ENCODE measurements around the gene WWP2. TPM values are rescaled to one million over a fixed set of nuclear protein-coding genes. Genes with fewer than 3 reads are reported as not detected.

Gene WWP2
- polyA plus RNA-seq, 4 donors: 32.4 to 44.6 (median 35.4) TPM

GRCh38 chr16:69881141-69881540, 119.0 kb downstream of the WWP2 start:
- Histone ChIP-seq H3K4me1 (ENCODE audit: control insufficient read depth in 3 of 3, insufficient read depth in 2 of 3, low read depth in 1 of 3, low read length in 2 of 3) (no peaks in the 10 kb centered on the region), H3K27ac (ENCODE audit: low read depth in 1 of 3, low read length in 2 of 3) (no peak overlapping the region), H3K9me3 (ENCODE audit: control insufficient read depth in 2 of 2, insufficient read depth in 1 of 2, low read depth in 1 of 2, low read length in 1 of 2) (peaks cover 0 to 21% of the 10 kb centered on the region in 2 donors), H3K27me3 (ENCODE audit: control insufficient read depth in 3 of 3, insufficient read depth in 3 of 3, low read length in 3 of 3) (no peaks in the 10 kb centered on the region), H3K4me3 (ENCODE audit: low read depth in 1 of 3, low read length in 3 of 3) (no peak overlapping the region), H3K36me3 (ENCODE audit: control insufficient read depth in 3 of 3, insufficient read depth in 2 of 3, low read depth in 1 of 3, low read length in 3 of 3) (peaks cover 0 to 43% (median 10%) of the 10 kb centered on the region in 3 donors)
- 93 to 100% (median 98%) methylated on average over 4 of the region's 4 CpGs for WGBS, 3 donors
- no peak for DNase-seq
- no peak for FAIRE-seq

- no peaks in the 10 kb centered on the region for H3K4me1 ChIP-seq (ENCODE audit: control insufficient read depth in 3 of 3, insufficient read depth in 2 of 3, low read depth in 1 of 3, low read length in 2 of 3)
- WGBS, 3 donors: 94 to 98% (median 95%) methylated on average over 5 of the region's 5 CpGs
- no peak overlapping the region for H3K4me3 ChIP-seq (ENCODE audit: low read depth in 1 of 3, low read length in 3 of 3)
- DNase-seq (no peak), FAIRE-seq (no peak)
- no peaks in the 10 kb centered on the region for H3K27me3 ChIP-seq (ENCODE audit: control insufficient read depth in 3 of 3, insufficient read depth in 3 of 3, low read length in 3 of 3)
- peaks cover 0 to 4% of the 10 kb centered on the region in 2 donors for H3K9me3 ChIP-seq (ENCODE audit: control insufficient read depth in 2 of 2, insufficient read depth in 1 of 2, low read depth in 1 of 2, low read length in 1 of 2)
- H3K27ac ChIP-seq (ENCODE audit: low read depth in 1 of 3, low read length in 2 of 3): no peak overlapping the region
- H3K36me3 ChIP-seq (ENCODE audit: control insufficient read depth in 3 of 3, insufficient read depth in 2 of 3, low read depth in 1 of 3, low read length in 3 of 3): peaks cover 5 to 38% (median 6%) of the 10 kb centered on the region in 3 donors
Measured at GRCh38 chr16:69883744-69884143, 121.6 kb downstream of the WWP2 start.

GRCh38 chr16:69885722-69886121, 123.6 kb downstream of the WWP2 start:
- WGBS, 3 donors: 92 to 95% (median 93%) methylated on average over 3 of the region's 3 CpGs
- DNase-seq (no peak), FAIRE-seq (no peak)
- H3K36me3 ChIP-seq (ENCODE audit: control insufficient read depth in 3 of 3, insufficient read depth in 2 of 3, low read depth in 1 of 3, low read length in 3 of 3): peaks cover 6 to 46% (median 12%) of the 10 kb centered on the region in 3 donors
- no peaks in the 10 kb centered on the region for H3K27me3 ChIP-seq (ENCODE audit: control insufficient read depth in 3 of 3, insufficient read depth in 3 of 3, low read length in 3 of 3)
- peaks cover 0 to 2% of the 10 kb centered on the region in 2 donors for H3K9me3 ChIP-seq (ENCODE audit: control insufficient read depth in 2 of 2, insufficient read depth in 1 of 2, low read depth in 1 of 2, low read length in 1 of 2)
- H3K4me1 ChIP-seq (ENCODE audit: control insufficient read depth in 3 of 3, insufficient read depth in 2 of 3, low read depth in 1 of 3, low read length in 2 of 3): peaks cover 0 to under 1% (median 0%) of the 10 kb centered on the region in 3 donors
- no peak overlapping the region for H3K27ac ChIP-seq (ENCODE audit: low read depth in 1 of 3, low read length in 2 of 3)
- H3K4me3 ChIP-seq (ENCODE audit: low read depth in 1 of 3, low read length in 3 of 3): no peak overlapping the region

- H3K27ac ChIP-seq (ENCODE audit: low read depth in 1 of 3, low read length in 2 of 3): no peak overlapping the region
- H3K36me3 ChIP-seq (ENCODE audit: control insufficient read depth in 3 of 3, insufficient read depth in 2 of 3, low read depth in 1 of 3, low read length in 3 of 3): peaks cover 6 to 48% (median 12%) of the 10 kb centered on the region in 3 donors
- FAIRE-seq (no peak), DNase-seq (no peak)
- H3K9me3 ChIP-seq (ENCODE audit: control insufficient read depth in 2 of 2, insufficient read depth in 1 of 2, low read depth in 1 of 2, low read length in 1 of 2): peaks cover 0 to 2% of the 10 kb centered on the region in 2 donors
- peaks cover 0 to 3% (median 0%) of the 10 kb centered on the region in 3 donors for H3K4me1 ChIP-seq (ENCODE audit: control insufficient read depth in 3 of 3, insufficient read depth in 2 of 3, low read depth in 1 of 3, low read length in 2 of 3)
- no peaks in the 10 kb centered on the region for H3K27me3 ChIP-seq (ENCODE audit: control insufficient read depth in 3 of 3, insufficient read depth in 3 of 3, low read length in 3 of 3)
- H3K4me3 ChIP-seq (ENCODE audit: low read depth in 1 of 3, low read length in 3 of 3): no peak overlapping the region
- WGBS, 3 donors: 95 to 98% (median 97%) methylated on average over 5 of the region's 5 CpGs
Measured at GRCh38 chr16:69886726-69887125, 124.6 kb downstream of the WWP2 start.

DNA sequence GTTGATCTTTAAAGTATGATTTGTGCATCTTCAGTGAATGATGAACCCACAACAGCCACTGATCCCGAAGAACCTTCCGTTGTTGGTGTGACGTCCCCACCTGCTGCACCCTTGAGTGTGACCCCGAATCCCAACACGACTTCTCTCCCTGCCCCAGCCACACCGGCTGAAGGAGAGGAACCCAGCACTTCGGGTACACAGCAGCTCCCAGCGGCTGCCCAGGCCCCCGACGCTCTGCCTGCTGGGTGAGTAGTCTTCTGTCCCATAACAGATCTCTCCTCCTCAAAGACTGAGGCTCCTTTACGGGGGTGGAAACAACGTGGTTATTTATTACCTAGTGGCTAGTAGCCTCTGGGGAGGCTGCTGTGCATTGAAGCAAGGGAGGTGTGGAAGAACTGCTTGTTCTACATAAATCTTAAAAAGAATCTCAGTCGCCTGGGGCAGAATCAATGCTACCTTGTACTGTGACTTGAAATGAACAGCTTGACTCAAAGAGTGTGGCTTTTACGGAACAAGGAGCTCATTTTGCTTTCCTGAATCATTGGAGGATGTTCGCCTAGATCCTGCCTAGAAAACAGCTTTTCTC, 126.0 kb downstream of the WWP2 start:
- no peak for FAIRE-seq
- H3K4me1 ChIP-seq (ENCODE audit: control insufficient read depth in 3 of 3, insufficient read depth in 2 of 3, low read depth in 1 of 3, low read length in 2 of 3): peaks cover 0 to 3% (median 0%) of the 10 kb centered on the region in 3 donors
- 92 to 93% (median 93%) methylated on average over 15 of the region's 15 CpGs for WGBS, 3 donors

GRCh38 chr16:69889295-69889964, 127.3 kb downstream of the WWP2 start:
- 92 to 93% (median 92%) methylated on average over 7 of the region's 7 CpGs for WGBS, 3 donors
- Histone ChIP-seq H3K27ac (ENCODE audit: low read depth in 1 of 3, low read length in 2 of 3) (no peak overlapping the region), H3K9me3 (ENCODE audit: control insufficient read depth in 2 of 2, insufficient read depth in 1 of 2, low read depth in 1 of 2, low read length in 1 of 2) (no peaks in the 10 kb centered on the region), H3K36me3 (ENCODE audit: control insufficient read depth in 3 of 3, insufficient read depth in 2 of 3, low read depth in 1 of 3, low read length in 3 of 3) (peaks cover 6 to 42% (median 13%) of the 10 kb centered on the region in 3 donors), H3K4me1 (ENCODE audit: control insufficient read depth in 3 of 3, insufficient read depth in 2 of 3, low read depth in 1 of 3, low read length in 2 of 3) (peaks cover 0 to 3% (median 0%) of the 10 kb centered on the region in 3 donors), H3K4me3 (ENCODE audit: low read depth in 1 of 3, low read length in 3 of 3) (no peak overlapping the region), H3K27me3 (ENCODE audit: control insufficient read depth in 3 of 3, insufficient read depth in 3 of 3, low read length in 3 of 3) (no peaks in the 10 kb centered on the region)
- no peak for FAIRE-seq
- no peak for DNase-seq

More for the DNA sequence above, 126.0 kb downstream of the WWP2 start:
- DNase-seq: no peak
- Histone ChIP-seq H3K9me3 (ENCODE audit: control insufficient read depth in 2 of 2, insufficient read depth in 1 of 2, low read depth in 1 of 2, low read length in 1 of 2) (peaks cover 0 to 2% of the 10 kb centered on the region in 2 donors), H3K27me3 (ENCODE audit: control insufficient read depth in 3 of 3, insufficient read depth in 3 of 3, low read length in 3 of 3) (no peaks in the 10 kb centered on the region), H3K36me3 (ENCODE audit: control insufficient read depth in 3 of 3, insufficient read depth in 2 of 3, low read depth in 1 of 3, low read length in 3 of 3) (peaks cover 6 to 45% (median 11%) of the 10 kb centered on the region in 3 donors), H3K27ac (ENCODE audit: low read depth in 1 of 3, low read length in 2 of 3) (no peak overlapping the region), H3K4me3 (ENCODE audit: low read depth in 1 of 3, low read length in 3 of 3) (no peak overlapping the region)

GRCh38 chr16:69890114-69890891, 128.2 kb downstream of the WWP2 start:
- Histone ChIP-seq H3K36me3 (ENCODE audit: control insufficient read depth in 3 of 3, insufficient read depth in 2 of 3, low read depth in 1 of 3, low read length in 3 of 3) (peaks cover 7 to 48% (median 13%) of the 10 kb centered on the region in 3 donors), H3K27ac (ENCODE audit: low read depth in 1 of 3, low read length in 2 of 3) (peak overlapping the region in 2 of 3 donors; percentile 36 to 66), H3K4me3 (ENCODE audit: low read depth in 1 of 3, low read length in 3 of 3) (no peak overlapping the region), H3K9me3 (ENCODE audit: control insufficient read depth in 2 of 2, insufficient read depth in 1 of 2, low read depth in 1 of 2, low read length in 1 of 2) (no peaks in the 10 kb centered on the region), H3K27me3 (ENCODE audit: control insufficient read depth in 3 of 3, insufficient read depth in 3 of 3, low read length in 3 of 3) (no peaks in the 10 kb centered on the region), H3K4me1 (ENCODE audit: control insufficient read depth in 3 of 3, insufficient read depth in 2 of 3, low read depth in 1 of 3, low read length in 2 of 3) (peaks cover 0 to 3% (median 0%) of the 10 kb centered on the region in 3 donors)
- no peak for FAIRE-seq
- DNase-seq: peak; percentile 9 to 50
- 68 to 87% (median 80%) methylated on average over 17 of the region's 17 CpGs for WGBS, 3 donors

DNA sequence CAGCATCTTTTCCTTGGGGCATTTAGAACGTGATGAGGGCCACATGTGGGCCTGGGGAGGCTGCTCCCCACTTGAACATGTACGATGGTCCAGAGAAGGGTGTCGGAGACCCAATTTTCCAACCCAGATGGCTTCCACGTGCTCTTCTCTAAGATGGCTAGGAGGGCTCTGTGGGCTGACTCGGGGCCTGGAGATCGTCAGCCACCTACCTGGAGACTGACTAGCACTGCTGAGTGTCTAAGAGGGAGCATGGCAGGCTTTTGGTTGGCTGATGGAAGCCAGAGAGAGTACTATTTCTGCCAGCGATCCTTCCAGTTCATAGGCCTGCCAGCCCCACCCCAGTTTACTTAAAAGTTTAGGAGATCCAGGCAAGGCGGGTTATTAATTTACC, 128.8 kb downstream of the WWP2 start:
- Histone ChIP-seq H3K36me3 (ENCODE audit: control insufficient read depth in 3 of 3, insufficient read depth in 2 of 3, low read depth in 1 of 3, low read length in 3 of 3) (peaks cover 9 to 49% (median 16%) of the 10 kb centered on the region in 3 donors), H3K27ac (ENCODE audit: low read depth in 1 of 3, low read length in 2 of 3) (peak overlapping the region in 2 of 3 donors; percentile 36 to 66), H3K9me3 (ENCODE audit: control insufficient read depth in 2 of 2, insufficient read depth in 1 of 2, low read depth in 1 of 2, low read length in 1 of 2) (no peaks in the 10 kb centered on the region), H3K4me3 (ENCODE audit: low read depth in 1 of 3, low read length in 3 of 3) (no peak overlapping the region), H3K4me1 (ENCODE audit: control insufficient read depth in 3 of 3, insufficient read depth in 2 of 3, low read depth in 1 of 3, low read length in 2 of 3) (peaks cover 0 to 3% (median 0%) of the 10 kb centered on the region in 3 donors), H3K27me3 (ENCODE audit: control insufficient read depth in 3 of 3, insufficient read depth in 3 of 3, low read length in 3 of 3) (no peaks in the 10 kb centered on the region)
- FAIRE-seq (no peak), DNase-seq (peak in 1 of 2 donors; percentile 7)
- 76 to 91% (median 90%) methylated on average over 8 of the region's 8 CpGs for WGBS, 3 donors

Measured in small intestine (tissue), 7 donors.